H9 (cell line): ENCODE results near the gene TBC1D5. TPM values are rescaled to one million over a fixed set of nuclear protein-coding genes. Genes with fewer than 3 reads are reported as not detected.

Experiments
- DNase-seq: peaks from one replicate; pipeline ENCODE4 v3.0.0-alpha.2; 2017
- H2AFZ ChIP-seq: one replicate; pipeline ENCODE4 v1.6.1; 2013; ENCODE audit warnings: mild to moderate bottlenecking, low read length, control low read depth, moderate library complexity
- H2AK5ac ChIP-seq: 2 replicates; pipeline ENCODE4 v1.6.1; 2013; ENCODE audit warnings: low read length, control low read depth, mixed read lengths; ENCODE audit not compliant: insufficient read length
- H2BK120ac ChIP-seq: one replicate; pipeline ENCODE4 v1.6.1; 2013; ENCODE audit warnings: low read depth, mild to moderate bottlenecking, low read length, control low read depth, inconsistent platforms; ENCODE audit not compliant: poor library complexity, severe bottlenecking
- H2BK12ac ChIP-seq: 2 replicates; pipeline ENCODE4 v1.6.1; 2013; ENCODE audit warnings: low read length, control low read depth, mixed read lengths, low read depth; ENCODE audit not compliant: insufficient read length
- H2BK15ac ChIP-seq: 2 replicates; pipeline ENCODE4 v1.6.1; 2013; ENCODE audit warnings: low read depth, low read length, control low read depth
- H2BK20ac ChIP-seq: one replicate; pipeline ENCODE4 v1.6.1; 2013; ENCODE audit warnings: low read depth, mild to moderate bottlenecking, low read length, control low read depth, inconsistent platforms; ENCODE audit not compliant: poor library complexity, severe bottlenecking
- H2BK5ac ChIP-seq: 2 replicates; pipeline ENCODE4 v1.6.1; 2013; ENCODE audit warnings: low read length, control low read depth, mixed read lengths; ENCODE audit not compliant: insufficient read length
- H3K14ac ChIP-seq: 2 replicates; pipeline ENCODE4 v1.6.1; 2013; ENCODE audit warnings: low read length, control low read depth; ENCODE audit not compliant: insufficient read depth
- H3K18ac ChIP-seq: 2 replicates; pipeline ENCODE4 v1.6.1; 2013; ENCODE audit warnings: low read depth, mild to moderate bottlenecking, mixed read lengths, low read length, control low read depth; ENCODE audit not compliant: insufficient read length
- H3K23ac ChIP-seq: 2 replicates; pipeline ENCODE4 v1.6.1; 2013; ENCODE audit warnings: low read length, control low read depth, mixed read lengths, low read depth; ENCODE audit not compliant: insufficient read length
- H3K23me2 ChIP-seq: 2 replicates; pipeline ENCODE4 v1.6.1; 2013; ENCODE audit warnings: low read depth, mild to moderate bottlenecking, mixed read lengths, low read length, control low read depth; ENCODE audit not compliant: insufficient read length, poor library complexity, severe bottlenecking
- H3K27ac ChIP-seq: 2 replicates; pipeline ENCODE4 v1.5.1; 2013; ENCODE audit warnings: low read length, control low read depth, mixed read lengths, low read depth; ENCODE audit not compliant: insufficient read length
- H3K27me3 ChIP-seq: 2 replicates; pipeline ENCODE4 v1.6.1; 2013; ENCODE audit warnings: low read length, control low read depth, inconsistent platforms; ENCODE audit not compliant: insufficient read depth
- H3K4ac ChIP-seq: 2 replicates; pipeline ENCODE4 v1.6.1; 2013; ENCODE audit warnings: low read depth, mild to moderate bottlenecking, control low read depth, inconsistent platforms, low read length, moderate library complexity
- H3K4me1 ChIP-seq: 2 replicates; pipeline ENCODE4 v1.6.1; 2013; ENCODE audit warnings: low read length, control low read depth, inconsistent platforms; ENCODE audit not compliant: insufficient read depth
- H3K4me2 ChIP-seq: 2 replicates; pipeline ENCODE4 v1.6.1; 2013; ENCODE audit warnings: low read length, control low read depth, mixed read lengths; ENCODE audit not compliant: insufficient read length, insufficient read depth
- H3K56ac ChIP-seq: 2 replicates; pipeline ENCODE4 v1.6.1; 2013; ENCODE audit warnings: low read depth, mild to moderate bottlenecking, mixed read lengths, low read length, control low read depth; ENCODE audit not compliant: insufficient read length
- H3K79me1 ChIP-seq: 2 replicates; pipeline ENCODE4 v1.6.1; 2013; ENCODE audit warnings: low read depth, mild to moderate bottlenecking, moderate library complexity, low read length, control low read depth, inconsistent platforms; ENCODE audit not compliant: insufficient read depth, poor library complexity, severe bottlenecking
- H3K79me2 ChIP-seq: 2 replicates; pipeline ENCODE4 v1.6.1; 2013; ENCODE audit warnings: low read length, control low read depth, inconsistent platforms; ENCODE audit not compliant: insufficient read depth
- H3K9ac ChIP-seq: 2 replicates; pipeline ENCODE4 v1.6.1; 2013; ENCODE audit warnings: low read length, control low read depth, mixed read lengths; ENCODE audit not compliant: insufficient read length; ENCODE audit errors: extremely low read depth
- H3K9me3 ChIP-seq: one replicate; pipeline ENCODE4 v1.6.1; 2013; ENCODE audit warnings: low read depth, low read length, inconsistent platforms; ENCODE audit not compliant: control insufficient read depth
- H3T11ph ChIP-seq: one replicate; pipeline ENCODE4 v1.6.1; 2013; ENCODE audit warnings: mild to moderate bottlenecking, low read length, control low read depth, inconsistent platforms
- H4K20me1 ChIP-seq: one replicate; pipeline ENCODE4 v1.6.1; 2013; ENCODE audit not compliant: control insufficient read depth, insufficient read length, insufficient read depth
- H4K5ac ChIP-seq: 2 replicates; pipeline ENCODE4 v1.6.1; 2013; ENCODE audit warnings: low read depth, mild to moderate bottlenecking, mixed read lengths, low read length, control low read depth; ENCODE audit not compliant: insufficient read length
- H4K8ac ChIP-seq: replicated peaks from 2 replicates; pipeline ENCODE4 v1.6.1; 2013; ENCODE audit warnings: low read length, control low read depth, mixed read lengths, low read depth; ENCODE audit not compliant: insufficient read length
- H4K91ac ChIP-seq: 2 replicates; pipeline ENCODE4 v1.6.1; 2013; ENCODE audit warnings: low read depth, mild to moderate bottlenecking, moderate library complexity, mixed read lengths, low read length, control low read depth; ENCODE audit not compliant: insufficient read length
- H3K27ac Mint-ChIP-seq, 3 experiments: 2 replicates in 2 of 3; 3 replicates in 1 of 3; pipeline ENCODE4 v1.8.0; 2020 to 2021; ENCODE audit warnings: mixed read lengths in 3 of 3, mild to moderate bottlenecking in 1 of 3, moderate library complexity in 1 of 3
- H3K27me3 Mint-ChIP-seq: 2 replicates; pipeline ENCODE4 v1.8.0; 2021; ENCODE audit warnings: low read depth, mild to moderate bottlenecking, moderate library complexity, mixed read lengths
- H3K36me3 Mint-ChIP-seq, 3 experiments: 2 replicates in 2 of 3; 3 replicates in 1 of 3; pipeline ENCODE4 v1.8.0; 2020 to 2021; ENCODE audit warnings: low read depth in 3 of 3, mixed read lengths in 3 of 3; ENCODE audit not compliant: insufficient read depth in 1 of 3
- H3K4me1 Mint-ChIP-seq, 2 experiments: 2 replicates each; pipeline ENCODE4 v1.8.0; 2020; ENCODE audit warnings: mixed read lengths in 2 of 2
- H3K4me3 Mint-ChIP-seq, 2 experiments: 2 replicates in 1 of 2; 3 replicates in 1 of 2; pipeline ENCODE4 v1.8.0; 2020 to 2021; ENCODE audit warnings: mild to moderate bottlenecking in 2 of 2, mixed read lengths in 2 of 2, moderate library complexity in 1 of 2
- H3K9me3 Mint-ChIP-seq, 2 experiments: 2 replicates in 1 of 2; 3 replicates in 1 of 2; pipeline ENCODE4 v1.8.0; 2020; ENCODE audit warnings: mild to moderate bottlenecking in 2 of 2, mixed read lengths in 2 of 2, moderate library complexity in 1 of 2
- CTCF ChIP-seq: fragments of 200-600 bp; sonication (generic); conservative IDR thresholded peaks from 3 replicates; pipeline ENCODE4 v1.8.0; 2021; ENCODE audit warnings: antibody characterized with exemption, mild to moderate bottlenecking
- WGBS: extraction: QIAGEN DNeasy Blood & Tissue Kit; methylation state at CpG from one replicate; pipeline ENCODE4 v1.1.7; 2013; ENCODE audit warnings: missing lambda C conversion rate, low lambda C conversion rate, mixed read lengths; ENCODE audit not compliant: insufficient read length; ENCODE audit errors: extremely low coverage; 5-methylcytosine and 5-hydroxymethylcytosine counted together
- total RNA-seq: library from RNA; stranded (reverse); gene quantifications from 2 replicates; pipeline ENCODE4 v1.2.1, GENCODE V29; 2021

Gene TBC1D5
- total RNA-seq, 1 experiment from 2014 or later: 25.0 TPM

GRCh38 chr3:17672506-17672905, 69.9 kb downstream of the TBC1D5 start:
- no CpG with 5 or more reads among the region's 3 CpGs for whole genome bisulfite sequencing
- H3K27ac Mint-ChIP-seq: 0 out of 7 replicates have a peak overlapping the region, but pooled peaks of 1 of the 3 experiments have one; percentile 13
- Histone ChIP-seq H2BK5ac (no peak overlapping the region), H3K4me2 (no peak overlapping the region), H3K23ac (no peak overlapping the region), H4K8ac (no peak overlapping the region), H4K5ac (no peak overlapping the region), H2AK5ac (no peak overlapping the region), H2BK120ac (no peak overlapping the region), H2BK15ac (no peak overlapping the region), H3K79me1 (no peaks in the 10 kb centered on the region), H3K56ac (no peak overlapping the region), H2AFZ (no peak overlapping the region), H3K27ac (no peak overlapping the region), H2BK12ac (no peak overlapping the region), H3K27me3 (no peaks in the 10 kb centered on the region), H3T11ph (no peak overlapping the region), H3K14ac (no peak overlapping the region), H3K4ac (no peak overlapping the region), H3K79me2 (no peaks in the 10 kb centered on the region), H3K9me3 (no peaks in the 10 kb centered on the region), H4K91ac (no peak overlapping the region), H3K4me1 (no peaks in the 10 kb centered on the region), H3K23me2 (no peaks in the 10 kb centered on the region), H2BK20ac (no peak overlapping the region), H3K9ac (no peak overlapping the region), H3K18ac (no peak overlapping the region), H4K20me1 (no peaks in the 10 kb centered on the region)
- H3K27me3 Mint-ChIP-seq: no peaks in the 10 kb centered on the region
- DNase-seq: no peak
- H3K4me3 Mint-ChIP-seq: no peak overlapping the region
- H3K4me1 Mint-ChIP-seq: peaks cover 12 to 14% of the 10 kb centered on the region in 2 experiments; a peak in 3 of 4 replicates
- TF ChIP-seq CTCF: no peak
- H3K36me3 Mint-ChIP-seq: no peaks in the 10 kb centered on the region
- no peaks in the 10 kb centered on the region; a peak in 1 of 5 replicates for H3K9me3 Mint-ChIP-seq
